HL-60 (cell line): Measurements from ENCODE around the gene SLC25A47.

Experiments used
- DNase-seq, 2 experiments: peaks; one replicate each; pipeline ENCODE4 v3.0.0-alpha.2; 2010 to 2020; ENCODE audit warnings: low read depth in 1 of 2, low spot score in 1 of 2
- H3K27ac ChIP-seq: fragments of 250-450 bp; sonication (Bioruptor Pico); replicated peaks from 2 replicates; pipeline ENCODE4 v1.5.1; 2020; ENCODE audit warnings: mild to moderate bottlenecking, moderate library complexity
- H3K27me3 ChIP-seq: fragments of 250-450 bp; sonication (Bioruptor Pico); 2 replicates; pipeline ENCODE4 v1.5.1; 2021; ENCODE audit warnings: mild to moderate bottlenecking, moderate library complexity; ENCODE audit not compliant: insufficient read depth, poor library complexity, severe bottlenecking
- H3K4me3 ChIP-seq: replicated peaks from 2 replicates; pipeline ENCODE4 v1.5.1; 2011; ENCODE audit warnings: mild to moderate bottlenecking, control low read depth, low read length; ENCODE audit not compliant: insufficient read depth
- GABPA ChIP-seq: IDR thresholded peaks from 2 replicates; pipeline ENCODE4 v1.6.1; 2012; ENCODE audit warnings: low read depth
- POLR2AphosphoS5 ChIP-seq: IDR thresholded peaks from 2 replicates; pipeline ENCODE4 v1.6.1; 2012; ENCODE audit warnings: low read depth
- SPI1 ChIP-seq: IDR thresholded peaks from 2 replicates; pipeline ENCODE4 v1.6.1; 2012; ENCODE audit warnings: low read depth, mild to moderate bottlenecking, borderline replicate concordance
- TF ChIP-seq, protein P1 (sequence below): IDR thresholded peaks from 2 replicates; pipeline ENCODE4 v1.6.1; 2012; ENCODE audit warnings: low read depth; ENCODE audit not compliant: insufficient replicate concordance
- TF ChIP-seq, protein P2 (sequence below): IDR thresholded peaks from one replicate; pipeline ENCODE4 v1.5.1; 2011; ENCODE audit warnings: low read length, control low read depth, inconsistent platforms; ENCODE audit not compliant: insufficient read depth

SLC25A47 gene

GRCh38 chr14:100332797-100333196, 9.7 kb downstream of the SLC25A47 start:
- no peak for DNase-seq
- no peaks in the 10 kb centered on the region for H3K27me3 ChIP-seq
- H3K27ac ChIP-seq = no peak overlapping the region
- 0 out of 2 replicates have a peak, but pooled peaks have one; percentile 13 for TF ChIP-seq POLR2AphosphoS5
- TF ChIP-seq, protein P1, sequence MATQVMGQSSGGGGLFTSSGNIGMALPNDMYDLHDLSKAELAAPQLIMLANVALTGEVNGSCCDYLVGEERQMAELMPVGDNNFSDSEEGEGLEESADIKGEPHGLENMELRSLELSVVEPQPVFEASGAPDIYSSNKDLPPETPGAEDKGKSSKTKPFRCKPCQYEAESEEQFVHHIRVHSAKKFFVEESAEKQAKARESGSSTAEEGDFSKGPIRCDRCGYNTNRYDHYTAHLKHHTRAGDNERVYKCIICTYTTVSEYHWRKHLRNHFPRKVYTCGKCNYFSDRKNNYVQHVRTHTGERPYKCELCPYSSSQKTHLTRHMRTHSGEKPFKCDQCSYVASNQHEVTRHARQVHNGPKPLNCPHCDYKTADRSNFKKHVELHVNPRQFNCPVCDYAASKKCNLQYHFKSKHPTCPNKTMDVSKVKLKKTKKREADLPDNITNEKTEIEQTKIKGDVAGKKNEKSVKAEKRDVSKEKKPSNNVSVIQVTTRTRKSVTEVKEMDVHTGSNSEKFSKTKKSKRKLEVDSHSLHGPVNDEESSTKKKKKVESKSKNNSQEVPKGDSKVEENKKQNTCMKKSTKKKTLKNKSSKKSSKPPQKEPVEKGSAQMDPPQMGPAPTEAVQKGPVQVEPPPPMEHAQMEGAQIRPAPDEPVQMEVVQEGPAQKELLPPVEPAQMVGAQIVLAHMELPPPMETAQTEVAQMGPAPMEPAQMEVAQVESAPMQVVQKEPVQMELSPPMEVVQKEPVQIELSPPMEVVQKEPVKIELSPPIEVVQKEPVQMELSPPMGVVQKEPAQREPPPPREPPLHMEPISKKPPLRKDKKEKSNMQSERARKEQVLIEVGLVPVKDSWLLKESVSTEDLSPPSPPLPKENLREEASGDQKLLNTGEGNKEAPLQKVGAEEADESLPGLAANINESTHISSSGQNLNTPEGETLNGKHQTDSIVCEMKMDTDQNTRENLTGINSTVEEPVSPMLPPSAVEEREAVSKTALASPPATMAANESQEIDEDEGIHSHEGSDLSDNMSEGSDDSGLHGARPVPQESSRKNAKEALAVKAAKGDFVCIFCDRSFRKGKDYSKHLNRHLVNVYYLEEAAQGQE = no peak
- H3K4me3 ChIP-seq = no peak overlapping the region

DNA sequence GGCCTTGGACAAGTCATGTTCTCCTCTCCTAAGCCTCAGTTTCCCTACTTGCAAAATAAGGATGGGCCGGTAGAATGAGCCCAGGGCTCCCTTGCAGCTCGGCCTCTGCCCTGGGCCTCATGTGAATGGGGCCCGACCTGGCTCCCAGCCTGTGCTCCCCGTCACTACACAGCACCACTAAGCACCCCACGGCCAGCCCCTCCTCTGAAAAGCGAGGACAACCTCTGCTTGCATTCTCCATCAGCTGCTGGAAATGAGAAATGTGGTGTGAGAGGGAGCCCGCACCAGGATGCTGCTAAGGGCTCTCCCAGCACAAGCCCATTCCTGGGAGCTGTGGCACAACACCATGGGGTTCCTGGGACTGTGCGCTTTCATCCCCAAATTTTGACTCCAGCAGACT, 10.2 kb downstream of the SLC25A47 start:
- DNase-seq = no peak
- Histone ChIP-seq H3K27ac (no peak overlapping the region), H3K4me3 (no peak overlapping the region), H3K27me3 (no peaks in the 10 kb centered on the region)
- TF ChIP-seq GABPA (no peak), SPI1 (no peak), POLR2AphosphoS5 (no peak)
- TF ChIP-seq, protein P1 = no peak
- TF ChIP-seq, protein P2, sequence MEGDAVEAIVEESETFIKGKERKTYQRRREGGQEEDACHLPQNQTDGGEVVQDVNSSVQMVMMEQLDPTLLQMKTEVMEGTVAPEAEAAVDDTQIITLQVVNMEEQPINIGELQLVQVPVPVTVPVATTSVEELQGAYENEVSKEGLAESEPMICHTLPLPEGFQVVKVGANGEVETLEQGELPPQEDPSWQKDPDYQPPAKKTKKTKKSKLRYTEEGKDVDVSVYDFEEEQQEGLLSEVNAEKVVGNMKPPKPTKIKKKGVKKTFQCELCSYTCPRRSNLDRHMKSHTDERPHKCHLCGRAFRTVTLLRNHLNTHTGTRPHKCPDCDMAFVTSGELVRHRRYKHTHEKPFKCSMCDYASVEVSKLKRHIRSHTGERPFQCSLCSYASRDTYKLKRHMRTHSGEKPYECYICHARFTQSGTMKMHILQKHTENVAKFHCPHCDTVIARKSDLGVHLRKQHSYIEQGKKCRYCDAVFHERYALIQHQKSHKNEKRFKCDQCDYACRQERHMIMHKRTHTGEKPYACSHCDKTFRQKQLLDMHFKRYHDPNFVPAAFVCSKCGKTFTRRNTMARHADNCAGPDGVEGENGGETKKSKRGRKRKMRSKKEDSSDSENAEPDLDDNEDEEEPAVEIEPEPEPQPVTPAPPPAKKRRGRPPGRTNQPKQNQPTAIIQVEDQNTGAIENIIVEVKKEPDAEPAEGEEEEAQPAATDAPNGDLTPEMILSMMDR = no peak

DNA sequence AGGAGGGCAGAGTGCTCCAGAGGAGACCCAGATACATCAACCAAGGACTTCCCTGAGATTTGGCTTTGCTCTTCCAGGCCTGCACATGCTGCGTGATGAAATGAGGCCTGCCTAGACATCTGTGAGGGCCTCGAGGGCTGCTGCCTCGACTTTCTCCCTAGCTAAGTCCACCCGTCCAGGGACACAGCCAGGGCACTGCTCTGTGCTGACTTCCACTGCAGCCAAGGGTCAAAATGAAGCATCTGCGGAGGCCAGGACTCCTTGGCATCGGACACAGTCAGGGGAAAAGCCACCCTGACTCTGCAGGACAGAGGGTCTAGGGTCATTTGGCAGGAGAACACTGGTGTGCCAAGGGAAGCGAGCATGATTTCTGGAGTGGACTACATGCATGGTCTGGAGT, 10.7 kb downstream of the SLC25A47 start:
- no peak for TF ChIP-seq SPI1
- TF ChIP-seq, protein P1 = no peak
- TF ChIP-seq GABPA = no peak
- TF ChIP-seq POLR2AphosphoS5 = no peak
- TF ChIP-seq, protein P2 = no peak

DNA sequence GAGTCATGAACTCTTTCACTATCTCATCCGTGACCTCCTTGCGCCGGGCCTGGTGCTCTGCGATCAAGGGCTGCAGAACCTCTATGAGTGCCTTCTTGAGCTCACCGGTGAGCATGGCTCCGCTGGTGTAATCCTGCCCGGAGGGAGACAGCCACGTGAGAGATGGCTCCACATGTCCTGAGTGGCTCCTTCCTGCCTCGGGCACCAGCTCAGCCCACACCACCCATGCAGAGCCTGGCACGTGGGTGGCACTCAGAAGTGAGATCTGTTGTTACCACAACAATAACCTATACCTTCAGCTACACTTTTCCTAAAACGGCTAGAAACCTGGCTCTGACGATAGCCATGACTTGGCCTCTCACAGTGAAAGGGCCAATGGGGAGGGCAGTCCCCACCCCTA, 11.8 kb downstream of the SLC25A47 start:
- Histone ChIP-seq H3K27me3 (no peaks in the 10 kb centered on the region), H3K27ac (no peak overlapping the region), H3K4me3 (no peak overlapping the region)
- DNase-seq = no peak
- TF ChIP-seq POLR2AphosphoS5 = no peak
- TF ChIP-seq, protein P1 = no peak
- TF ChIP-seq, protein P2 = no peak
- no peak for TF ChIP-seq GABPA
- no peak for TF ChIP-seq SPI1

More for the DNA sequence above, 10.7 kb downstream of the SLC25A47 start:
- Histone ChIP-seq H3K27me3 (no peaks in the 10 kb centered on the region), H3K4me3 (no peak overlapping the region), H3K27ac (no peak overlapping the region)
- no peak for DNase-seq
